GDM1 (cell line): ENCODE data around the gene ATP13A3.
"Not testable (repeated sequence)": the region's sequence is repeated elsewhere in the genome, so short reads cannot be mapped to it uniquely, and the experiment has no call there.

ENCODE experiments used
- DNase-seq: peaks from one replicate; lab custom pipeline; 2025; lab: John Stamatoyannopoulos, UW

Gene ATP13A3

GRCh38 chr3:194486540-194487288 lies at the start of gene ATP13A3:
Gene ATP13A3 (minus strand): TSS chr3:194487002. CDS start chr3:194462190, 24,812 bp downstream.
- peak; percentile 85 for DNase-seq

DNA sequence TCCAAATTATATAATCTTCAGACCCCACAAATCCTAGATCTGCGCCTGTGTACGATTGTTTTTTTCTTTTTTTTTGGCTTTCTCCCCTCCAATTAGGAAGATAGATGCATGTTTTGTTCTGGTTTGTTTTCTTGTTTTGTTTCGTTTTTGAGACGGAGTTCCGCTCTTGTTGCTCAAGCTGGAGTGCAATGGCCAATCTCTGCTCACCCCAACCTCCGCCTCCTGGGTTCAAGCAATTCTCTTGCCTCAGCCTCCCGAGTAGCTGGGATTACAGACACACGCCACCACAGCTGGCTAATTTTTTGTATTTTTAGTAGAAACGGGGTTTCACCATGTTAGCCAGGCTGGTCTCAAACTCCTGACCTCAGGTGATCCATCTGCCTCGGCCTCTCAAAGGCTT lies 48.4 kb upstream of the ATP13A3 start:
- not testable (repeated sequence) for DNase-seq

DNA sequence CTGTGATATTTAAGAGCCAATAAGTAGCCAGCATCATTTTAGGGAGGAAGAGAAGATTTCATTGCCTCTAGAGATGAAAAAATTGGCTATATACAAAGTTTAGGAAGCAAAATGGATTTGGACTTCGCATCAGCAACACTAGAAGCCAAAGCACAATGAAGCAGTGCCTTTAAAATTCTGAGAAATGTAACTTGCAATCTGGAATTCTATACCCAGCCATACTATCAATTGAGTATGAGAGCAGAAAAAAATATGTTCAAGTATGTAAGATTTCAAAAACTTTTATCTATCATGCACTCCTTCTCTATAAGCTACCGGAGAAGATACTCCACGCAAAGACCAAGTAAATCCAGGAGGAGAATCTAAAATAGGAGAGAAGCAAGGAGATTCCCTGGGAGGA lies 47.4 kb upstream of the ATP13A3 start:
- DNase-seq: no peak

DNA sequence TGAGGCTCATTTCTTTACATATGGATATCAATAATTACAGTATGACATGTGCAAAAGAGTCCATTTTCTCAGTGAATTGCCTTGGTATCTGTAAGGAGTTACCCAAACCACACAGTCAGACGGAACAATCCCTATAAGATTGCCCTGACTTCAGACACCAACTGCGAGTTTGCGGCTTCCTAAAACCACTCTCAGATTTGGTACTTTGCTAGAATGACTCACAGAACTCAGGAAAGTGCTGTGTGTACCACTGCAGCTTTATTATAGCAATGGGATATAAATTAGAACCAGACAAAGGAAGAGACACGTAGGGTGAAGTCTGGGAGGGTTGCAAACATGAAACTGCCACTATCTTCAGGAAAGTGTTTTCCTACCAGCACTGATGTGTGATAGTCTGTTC lies 45.8 kb upstream of the ATP13A3 start:
- DNase-seq: no peak

GRCh38 chr3:194527726-194528125 lies 40.9 kb upstream of the ATP13A3 start:
- DNase-seq: no peak

DNA sequence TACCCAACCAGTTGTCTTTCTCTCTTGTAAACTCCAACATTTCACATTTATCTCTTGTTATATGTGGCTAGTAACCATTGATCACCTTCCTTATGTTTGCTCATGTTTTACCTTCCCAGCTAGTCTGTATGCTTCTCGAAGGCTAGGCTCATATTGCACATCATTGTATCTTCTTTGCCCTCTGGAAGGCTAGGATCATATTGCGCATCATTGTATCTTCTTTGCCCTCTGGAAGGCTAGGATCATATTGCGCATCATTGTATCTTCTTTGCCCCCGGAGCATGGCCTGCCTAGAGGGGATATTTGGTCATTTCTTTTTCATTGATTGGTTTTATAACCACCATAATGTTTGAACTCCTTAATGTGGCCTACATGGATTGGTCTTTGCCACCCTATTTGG lies 39.4 kb upstream of the ATP13A3 start:
- DNase-seq: no peak

DNA sequence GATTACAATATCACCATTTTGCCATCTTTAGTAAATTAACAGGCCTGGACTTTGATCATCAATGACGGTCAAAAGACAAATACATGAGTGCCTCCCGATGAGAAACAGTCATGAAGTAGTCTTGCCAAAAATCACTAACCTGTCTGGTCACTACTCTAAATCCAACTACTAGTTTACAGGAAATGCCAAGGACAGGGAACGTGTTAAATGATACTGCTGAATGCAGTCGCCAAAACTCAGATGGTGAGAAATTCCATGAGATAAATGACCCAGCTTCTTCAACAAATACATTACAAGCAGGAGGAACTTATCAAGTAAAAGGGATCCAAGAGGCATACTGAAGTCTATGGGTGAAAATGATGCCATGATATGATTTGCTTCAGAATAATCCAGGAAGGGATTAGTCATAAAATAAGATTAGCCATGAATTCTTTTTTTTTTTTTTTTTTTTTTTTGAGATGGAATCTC lies 35.8 kb upstream of the ATP13A3 start:
- no peak for DNase-seq

GRCh38 chr3:194521510-194522260 lies 34.9 kb upstream of the ATP13A3 start:
- DNase-seq: no peak

DNA sequence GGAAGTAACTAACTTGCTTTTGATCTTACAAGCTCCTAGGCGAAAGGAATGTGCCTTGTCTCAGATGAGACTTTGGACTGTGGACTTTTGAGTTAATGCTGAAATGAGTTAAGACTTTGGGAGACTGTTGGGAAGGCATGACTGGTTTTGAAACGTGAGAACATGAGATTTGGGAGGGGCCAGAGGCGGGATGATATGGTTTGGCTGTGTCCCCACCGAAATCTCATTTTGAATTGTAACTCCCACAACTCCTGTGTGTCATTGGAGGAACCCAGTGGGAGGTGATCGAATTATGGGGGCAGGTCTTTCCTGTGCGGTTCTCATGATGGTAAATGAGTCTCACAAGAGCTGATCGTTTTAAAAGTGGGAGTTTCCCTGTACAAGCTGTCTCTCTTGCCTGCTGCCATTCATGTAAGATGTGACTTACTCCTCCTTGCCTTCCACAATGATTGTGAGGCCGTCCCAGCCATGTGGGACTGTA lies 33.9 kb upstream of the ATP13A3 start:
- not testable (repeated sequence) for DNase-seq

DNA sequence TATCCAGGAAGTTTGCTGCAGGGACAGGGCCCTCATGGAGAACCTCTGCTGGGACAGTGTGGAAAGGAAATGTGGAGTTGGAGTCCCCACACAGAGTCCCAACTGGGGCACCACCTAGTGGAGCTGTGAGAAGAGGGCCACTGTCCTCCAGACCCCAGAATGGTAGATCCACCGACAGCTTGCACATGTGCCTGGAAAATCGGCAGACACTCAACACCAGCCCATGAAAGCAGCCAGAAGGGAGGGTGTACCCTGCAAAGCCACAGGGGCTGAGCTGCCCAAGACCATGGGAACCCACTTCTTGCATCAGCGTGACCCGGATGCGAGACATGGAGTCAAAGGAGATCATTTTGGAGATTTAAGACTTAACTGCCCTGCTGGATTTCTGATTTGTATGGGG lies 33.4 kb upstream of the ATP13A3 start:
- DNase-seq: not testable (repeated sequence)

DNA sequence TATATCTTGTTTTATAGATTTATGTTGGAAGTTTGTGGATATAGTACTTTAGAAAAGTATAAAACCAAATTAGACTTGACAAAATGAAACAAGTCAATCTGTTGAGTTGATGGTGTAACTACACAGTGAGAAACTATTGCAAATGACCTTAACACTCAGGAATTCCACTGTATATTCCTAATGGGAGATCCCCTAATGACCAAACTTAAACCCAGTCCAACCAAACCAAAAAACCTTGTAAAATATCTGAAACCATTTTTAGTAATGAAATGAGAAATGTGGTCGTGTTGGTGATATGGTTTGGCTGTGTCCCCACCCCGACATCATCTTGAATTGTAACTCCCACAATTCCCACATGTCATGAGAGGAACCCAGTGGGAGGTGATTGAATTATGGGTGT lies 31.9 kb upstream of the ATP13A3 start:
- no peak for DNase-seq

DNA sequence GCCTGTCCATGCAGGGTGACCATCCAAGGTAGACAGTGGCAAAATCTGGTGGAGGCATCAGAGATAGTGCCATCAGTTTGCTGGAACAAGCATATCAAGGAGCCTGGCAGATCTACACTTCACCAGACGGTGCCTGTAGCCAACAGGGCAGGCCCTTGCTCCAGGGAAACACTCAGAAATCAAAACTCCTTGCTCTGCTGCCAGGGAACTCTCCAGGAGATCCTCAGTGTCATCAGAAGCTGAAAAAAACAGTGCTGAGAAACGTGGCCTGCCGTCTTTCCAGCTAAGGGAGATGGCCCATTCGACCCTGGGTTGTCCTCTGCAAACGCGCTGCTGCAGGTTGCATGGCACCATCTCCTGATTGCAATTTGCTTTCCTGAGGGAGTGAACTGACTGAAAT lies 30.5 kb upstream of the ATP13A3 start:
- DNase-seq: no peak

GRCh38 chr3:194514626-194515025 lies 27.8 kb upstream of the ATP13A3 start:
- DNase-seq: no peak

DNA sequence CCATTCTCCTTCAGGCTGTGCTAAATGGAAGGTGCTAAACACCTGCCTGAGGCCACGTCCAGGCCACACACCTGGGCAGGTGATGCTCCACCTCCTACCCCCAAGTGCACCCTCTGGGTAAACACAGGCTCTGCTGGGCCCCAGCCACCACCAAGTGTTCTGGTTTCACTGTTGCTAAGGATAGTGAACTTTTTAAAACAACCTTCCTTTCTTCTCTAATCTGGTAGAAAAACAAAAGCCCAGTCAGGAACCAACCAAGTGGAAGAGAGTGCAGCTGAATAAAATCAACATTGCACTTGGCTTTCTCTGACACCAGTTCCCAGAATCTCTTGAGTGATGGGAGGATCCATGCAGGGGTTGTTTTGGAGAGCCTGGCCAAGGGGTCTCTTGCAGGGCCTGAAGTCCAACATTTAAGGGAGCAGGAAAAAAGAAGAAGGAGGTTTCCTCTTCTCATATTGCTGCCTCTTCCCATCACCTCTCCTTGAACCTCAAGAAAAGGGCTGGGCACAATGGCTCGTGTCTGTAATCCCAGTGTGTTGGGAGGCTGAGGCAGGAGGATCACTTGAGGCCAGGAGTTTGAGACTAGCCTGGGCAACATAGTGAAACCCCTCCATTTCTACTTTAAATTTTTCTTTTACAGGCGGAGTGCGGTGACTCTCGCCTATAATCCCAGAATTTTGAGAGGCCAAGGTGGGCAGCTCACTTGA lies 26.2 kb upstream of the ATP13A3 start:
- DNase-seq: no peak

- DNase-seq: no peak
These were observed 22.0 kb upstream of the ATP13A3 start for GRCh38 chr3:194508491-194509453.

DNA sequence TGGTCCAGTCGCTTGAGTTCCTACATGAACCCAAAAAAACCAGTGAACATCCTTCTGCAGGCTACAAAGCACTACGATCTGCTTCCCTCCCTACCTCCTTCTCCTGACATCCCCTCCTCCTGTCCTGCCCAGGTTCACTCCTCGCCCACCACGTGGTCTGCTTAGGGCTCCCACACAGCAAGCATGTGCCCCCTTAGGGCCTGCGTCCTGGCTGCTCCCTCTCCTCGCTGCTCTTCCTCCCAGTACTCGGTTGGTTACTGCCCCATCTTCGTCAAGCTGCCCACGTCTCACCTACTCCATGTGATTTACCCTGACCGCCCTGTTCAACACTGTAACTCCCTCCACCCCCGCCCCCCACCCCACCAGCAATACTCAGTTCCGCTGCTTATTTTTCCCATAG lies 20.8 kb upstream of the ATP13A3 start:
- DNase-seq: no peak

GRCh38 chr3:194505791-194506415 lies 19.1 kb upstream of the ATP13A3 start:
- no peak for DNase-seq

GRCh38 chr3:194504861-194505260 lies 18.1 kb upstream of the ATP13A3 start:
- DNase-seq: no peak

- DNase-seq: no peak
These were observed 17.3 kb upstream of the ATP13A3 start for GRCh38 chr3:194504146-194504545.

- DNase-seq: no peak
These were observed 16.3 kb upstream of the ATP13A3 start for GRCh38 chr3:194503081-194503531.

DNA sequence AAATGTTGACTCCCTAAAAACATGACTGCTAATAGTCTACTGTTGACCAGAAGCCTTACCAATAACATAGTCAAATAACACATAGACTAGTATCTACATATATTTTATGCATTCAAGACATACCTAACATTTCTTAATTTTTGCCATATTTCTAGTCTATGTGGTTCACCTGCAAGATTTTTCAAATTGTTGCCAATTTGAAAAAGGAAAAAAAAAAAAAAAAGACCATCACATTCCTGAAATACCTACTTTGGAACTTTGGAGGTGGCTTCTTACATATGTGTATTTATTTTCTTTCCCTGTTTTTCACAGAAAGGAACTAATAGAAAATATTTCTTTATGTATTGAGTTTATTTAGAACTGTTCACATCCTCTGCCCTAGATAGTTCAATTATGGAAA lies 13.4 kb upstream of the ATP13A3 start:
- no peak for DNase-seq
